ENCODE results near the gene ASB13. TPM values are rescaled to one million over a fixed set of nuclear protein-coding genes. Genes with fewer than 3 reads are reported as not detected.

ASB13 gene
- total and polyA plus RNA-seq, 2 donors (not counting 1 experiment from before 2014, with no cell fraction given), result 5.4 to 15.4 TPM

DNA sequence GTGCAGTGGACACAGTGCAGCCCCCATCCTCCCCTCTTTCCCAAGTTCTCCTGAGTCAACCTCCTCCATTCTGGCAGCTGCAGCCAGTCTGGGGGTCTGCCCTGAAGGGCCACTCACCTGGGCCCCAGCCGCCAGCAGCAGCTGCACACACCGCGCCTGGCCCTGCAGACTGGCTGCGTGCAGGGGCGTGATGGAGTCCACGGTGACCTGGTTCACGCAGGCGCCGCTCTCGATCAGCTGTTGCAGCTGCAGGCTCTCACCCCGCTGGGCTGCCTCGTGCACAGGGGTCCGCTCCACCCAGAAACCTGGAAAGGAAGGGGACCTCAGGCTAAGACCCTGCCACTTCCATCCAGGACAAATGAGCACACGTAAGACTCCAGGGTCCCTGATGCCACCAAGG is 13.6 kb downstream of the ASB13 start:
- no peak for DNase-seq (ENCODE audit: low read depth in 2 of 2)
- H3K79me2 ChIP-seq (ENCODE audit: control insufficient read depth, insufficient read depth, low read length), result no peaks in the 10 kb centered on the region
- no peaks in the 10 kb centered on the region for H3K27me3 ChIP-seq (ENCODE audit: control insufficient read depth, insufficient read depth, low read length)
- H3K4me3 ChIP-seq (replicated peaks in 1 of 4; ENCODE audit: control extremely low read depth in 1 of 4, insufficient read depth in 1 of 4, low read depth in 3 of 4, low read length in 4 of 4), result no peak overlapping the region
- H3K9me3 ChIP-seq (ENCODE audit: control insufficient read depth, insufficient read depth, low read depth, low read length), result no peaks in the 10 kb centered on the region
- H3K36me3 ChIP-seq (ENCODE audit: control insufficient read depth, insufficient read depth, low read length), result no peaks in the 10 kb centered on the region
- H3K9ac ChIP-seq (ENCODE audit: insufficient read depth, low read length), result no peak overlapping the region
- no peak for TF ChIP-seq EZH2 (IDR thresholded peaks at IDR 0.05; ENCODE audit: low read length, missing control alignments)
- TF ChIP-seq, protein P1, sequence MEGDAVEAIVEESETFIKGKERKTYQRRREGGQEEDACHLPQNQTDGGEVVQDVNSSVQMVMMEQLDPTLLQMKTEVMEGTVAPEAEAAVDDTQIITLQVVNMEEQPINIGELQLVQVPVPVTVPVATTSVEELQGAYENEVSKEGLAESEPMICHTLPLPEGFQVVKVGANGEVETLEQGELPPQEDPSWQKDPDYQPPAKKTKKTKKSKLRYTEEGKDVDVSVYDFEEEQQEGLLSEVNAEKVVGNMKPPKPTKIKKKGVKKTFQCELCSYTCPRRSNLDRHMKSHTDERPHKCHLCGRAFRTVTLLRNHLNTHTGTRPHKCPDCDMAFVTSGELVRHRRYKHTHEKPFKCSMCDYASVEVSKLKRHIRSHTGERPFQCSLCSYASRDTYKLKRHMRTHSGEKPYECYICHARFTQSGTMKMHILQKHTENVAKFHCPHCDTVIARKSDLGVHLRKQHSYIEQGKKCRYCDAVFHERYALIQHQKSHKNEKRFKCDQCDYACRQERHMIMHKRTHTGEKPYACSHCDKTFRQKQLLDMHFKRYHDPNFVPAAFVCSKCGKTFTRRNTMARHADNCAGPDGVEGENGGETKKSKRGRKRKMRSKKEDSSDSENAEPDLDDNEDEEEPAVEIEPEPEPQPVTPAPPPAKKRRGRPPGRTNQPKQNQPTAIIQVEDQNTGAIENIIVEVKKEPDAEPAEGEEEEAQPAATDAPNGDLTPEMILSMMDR (conservative IDR thresholded peaks at IDR 0.05 in 1 of 2, IDR thresholded peaks at IDR 0.05 in 1 of 2; ENCODE audit: low read depth in 1 of 2, low read length in 2 of 2), result no peak
- no peak overlapping the region for H3K27ac ChIP-seq (ENCODE audit: insufficient read depth, low read length)
- H3K4me1 ChIP-seq (ENCODE audit: control insufficient read depth, extremely low read depth, insufficient read depth, low read length), result no peaks in the 10 kb centered on the region
- no peak overlapping the region for H3K4me2 ChIP-seq (ENCODE audit: extremely low read depth, insufficient read depth, low read length)
- H4K20me1 ChIP-seq (ENCODE audit: control insufficient read depth, extremely low read depth, insufficient read depth, low read length), result no peaks in the 10 kb centered on the region
- H2AFZ ChIP-seq (ENCODE audit: low read length), result no peak overlapping the region

DNA sequence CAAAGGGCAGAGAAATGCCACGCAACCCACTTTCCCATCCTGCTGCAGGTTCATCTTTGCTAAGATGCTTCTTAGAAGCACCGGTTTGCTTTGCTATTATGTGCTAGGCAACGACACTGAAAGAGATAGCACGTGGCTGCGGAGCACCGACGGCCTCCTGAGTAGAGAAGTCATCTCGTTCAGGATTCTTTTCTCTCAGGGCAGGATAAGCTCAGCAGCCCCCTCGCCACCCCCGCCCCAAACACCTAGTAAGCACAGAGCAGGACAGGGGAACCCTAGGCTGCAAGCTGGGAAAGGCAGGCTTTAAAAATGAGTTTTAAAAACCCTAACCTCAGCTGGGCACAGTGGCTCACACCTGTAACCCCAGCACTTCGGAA is 15.0 kb downstream of the ASB13 start:
- H3K36me3 ChIP-seq (ENCODE audit: control insufficient read depth, insufficient read depth, low read length), result no peaks in the 10 kb centered on the region
- H4K20me1 ChIP-seq (ENCODE audit: control insufficient read depth, extremely low read depth, insufficient read depth, low read length), result no peaks in the 10 kb centered on the region
- DNase-seq (ENCODE audit: low read depth in 2 of 2), result no peak
- H3K79me2 ChIP-seq (ENCODE audit: control insufficient read depth, insufficient read depth, low read length), result no peaks in the 10 kb centered on the region
- H3K9me3 ChIP-seq (ENCODE audit: control insufficient read depth, insufficient read depth, low read depth, low read length), result no peaks in the 10 kb centered on the region
- H3K4me1 ChIP-seq (ENCODE audit: control insufficient read depth, extremely low read depth, insufficient read depth, low read length), result no peaks in the 10 kb centered on the region
- no peak overlapping the region for H3K27ac ChIP-seq (ENCODE audit: insufficient read depth, low read length)
- no peaks in the 10 kb centered on the region for H3K27me3 ChIP-seq (ENCODE audit: control insufficient read depth, insufficient read depth, low read length)
- H3K4me2 ChIP-seq (ENCODE audit: extremely low read depth, insufficient read depth, low read length), result no peak overlapping the region
- no peak overlapping the region for H3K4me3 ChIP-seq (replicated peaks in 1 of 4; ENCODE audit: control extremely low read depth in 1 of 4, insufficient read depth in 1 of 4, low read depth in 3 of 4, low read length in 4 of 4)
- H2AFZ ChIP-seq (ENCODE audit: low read length), result no peak overlapping the region
- no peak overlapping the region for H3K9ac ChIP-seq (ENCODE audit: insufficient read depth, low read length)
- TF ChIP-seq EZH2 (IDR thresholded peaks at IDR 0.05; ENCODE audit: low read length, missing control alignments), result no peak
- TF ChIP-seq, protein P1 (conservative IDR thresholded peaks at IDR 0.05 in 1 of 2, IDR thresholded peaks at IDR 0.05 in 1 of 2; ENCODE audit: low read depth in 1 of 2, low read length in 2 of 2), result no peak

DNA sequence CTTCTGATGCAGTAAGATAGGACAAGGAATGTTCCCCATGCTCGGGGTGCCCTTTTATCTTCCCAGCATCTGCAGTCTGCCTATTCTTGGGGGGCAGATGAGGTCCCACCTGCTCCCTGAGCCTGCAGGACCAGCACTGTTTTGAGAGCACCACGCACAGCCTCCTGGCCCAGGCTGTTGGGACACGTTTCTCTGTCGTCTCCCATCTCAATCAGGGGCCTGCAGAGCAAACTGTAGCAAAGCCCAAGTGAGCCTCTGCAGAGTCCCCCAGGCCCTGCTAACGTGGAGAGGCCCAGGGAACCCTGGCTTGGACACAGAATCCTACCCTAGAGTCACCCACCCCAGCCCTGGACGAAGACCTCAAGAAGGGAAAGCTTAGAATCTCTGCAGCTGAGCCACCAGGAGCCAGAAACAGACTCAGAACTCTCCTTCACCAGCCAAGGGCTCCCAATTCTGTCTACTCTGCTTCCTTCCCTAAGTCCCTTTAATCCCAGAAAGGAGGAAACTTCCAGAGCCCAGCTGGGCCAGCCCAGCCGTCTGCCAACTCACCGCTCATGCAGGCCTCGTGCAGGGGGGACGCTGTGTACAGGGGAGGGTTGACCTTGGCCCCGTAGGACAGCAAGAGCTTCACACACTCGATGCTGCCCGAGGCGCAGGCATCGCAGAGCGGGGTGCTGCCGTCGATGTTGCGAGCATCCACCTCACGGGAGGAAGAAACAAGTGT is 15.6 kb downstream of the ASB13 start:
- Histone ChIP-seq H3K9ac (ENCODE audit: insufficient read depth, low read length) (no peak overlapping the region), H3K4me3 (replicated peaks in 1 of 4; ENCODE audit: control extremely low read depth in 1 of 4, insufficient read depth in 1 of 4, low read depth in 3 of 4, low read length in 4 of 4) (no peak overlapping the region), H3K4me1 (ENCODE audit: control insufficient read depth, extremely low read depth, insufficient read depth, low read length) (no peaks in the 10 kb centered on the region), H2AFZ (ENCODE audit: low read length) (no peak overlapping the region), H3K9me3 (ENCODE audit: control insufficient read depth, insufficient read depth, low read depth, low read length) (no peaks in the 10 kb centered on the region), H3K36me3 (ENCODE audit: control insufficient read depth, insufficient read depth, low read length) (no peaks in the 10 kb centered on the region), H4K20me1 (ENCODE audit: control insufficient read depth, extremely low read depth, insufficient read depth, low read length) (no peaks in the 10 kb centered on the region), H3K27me3 (ENCODE audit: control insufficient read depth, insufficient read depth, low read length) (no peaks in the 10 kb centered on the region), H3K27ac (ENCODE audit: insufficient read depth, low read length) (no peak overlapping the region), H3K4me2 (ENCODE audit: extremely low read depth, insufficient read depth, low read length) (no peak overlapping the region), H3K79me2 (ENCODE audit: control insufficient read depth, insufficient read depth, low read length) (no peaks in the 10 kb centered on the region)
- DNase-seq (ENCODE audit: low read depth in 2 of 2), result no peak
- no peak for TF ChIP-seq EZH2 (IDR thresholded peaks at IDR 0.05; ENCODE audit: low read length, missing control alignments)
- TF ChIP-seq, protein P1 (conservative IDR thresholded peaks at IDR 0.05 in 1 of 2, IDR thresholded peaks at IDR 0.05 in 1 of 2; ENCODE audit: low read depth in 1 of 2, low read length in 2 of 2), result no peak
